IPS-18c (cell line): ENCODE data around the gene SORBS1.

Experiments
- H3K4me3 ChIP-seq: 2 replicates; pipeline ENCODE4 v1.7.0; 2013; ENCODE audit warnings: low read depth, mild to moderate bottlenecking, low read length, moderate library complexity; ENCODE audit not compliant: insufficient read depth
- H3K9me3 ChIP-seq: one replicate; pipeline ENCODE4 v1.6.1; 2013; ENCODE audit warnings: mild to moderate bottlenecking, low read length, moderate library complexity; ENCODE audit not compliant: control insufficient read depth, insufficient read depth

The SORBS1 gene

DNA sequence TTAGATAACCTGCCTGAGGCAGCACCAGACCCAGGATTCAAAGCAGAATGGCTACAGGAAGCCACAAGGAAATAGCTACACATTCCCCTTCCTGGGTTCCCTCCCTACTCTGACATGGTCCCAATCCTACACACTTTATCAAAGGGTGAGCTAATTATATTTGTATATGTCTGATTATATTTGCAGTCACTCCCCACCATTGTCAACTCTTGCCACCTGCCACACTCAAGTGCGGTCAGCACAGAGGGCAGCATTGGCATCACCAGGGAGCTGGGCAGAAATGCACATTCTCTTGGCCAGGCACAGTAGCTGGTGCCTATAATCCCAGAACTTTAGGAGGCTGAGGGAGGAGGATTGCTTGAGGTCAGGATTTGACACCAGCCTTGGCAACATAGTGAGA is 156.3 kb downstream of the SORBS1 start:
- Histone ChIP-seq H3K4me3 (no peak overlapping the region), H3K9me3 (no peaks in the 10 kb centered on the region)

DNA sequence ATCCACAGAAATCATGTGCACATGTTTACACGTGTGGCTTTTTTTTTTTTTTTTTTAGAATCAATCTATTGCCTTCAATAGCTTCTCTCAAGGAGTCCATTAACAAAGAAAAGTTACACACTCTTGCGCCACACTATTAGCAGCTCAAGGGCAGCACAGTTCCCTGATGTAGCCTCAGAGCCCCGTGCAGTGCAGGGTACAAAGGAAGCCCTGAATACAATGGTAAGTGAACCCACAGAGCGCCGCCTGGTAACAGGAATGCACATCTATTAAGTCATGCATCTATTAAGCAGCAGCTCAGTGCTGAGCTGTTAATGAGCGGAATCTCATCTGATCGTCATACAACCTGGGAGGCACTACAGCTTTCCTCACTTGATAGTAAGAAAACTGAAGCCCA is 156.7 kb downstream of the SORBS1 start:
- Histone ChIP-seq H3K9me3 (no peaks in the 10 kb centered on the region), H3K4me3 (no peak overlapping the region)

DNA sequence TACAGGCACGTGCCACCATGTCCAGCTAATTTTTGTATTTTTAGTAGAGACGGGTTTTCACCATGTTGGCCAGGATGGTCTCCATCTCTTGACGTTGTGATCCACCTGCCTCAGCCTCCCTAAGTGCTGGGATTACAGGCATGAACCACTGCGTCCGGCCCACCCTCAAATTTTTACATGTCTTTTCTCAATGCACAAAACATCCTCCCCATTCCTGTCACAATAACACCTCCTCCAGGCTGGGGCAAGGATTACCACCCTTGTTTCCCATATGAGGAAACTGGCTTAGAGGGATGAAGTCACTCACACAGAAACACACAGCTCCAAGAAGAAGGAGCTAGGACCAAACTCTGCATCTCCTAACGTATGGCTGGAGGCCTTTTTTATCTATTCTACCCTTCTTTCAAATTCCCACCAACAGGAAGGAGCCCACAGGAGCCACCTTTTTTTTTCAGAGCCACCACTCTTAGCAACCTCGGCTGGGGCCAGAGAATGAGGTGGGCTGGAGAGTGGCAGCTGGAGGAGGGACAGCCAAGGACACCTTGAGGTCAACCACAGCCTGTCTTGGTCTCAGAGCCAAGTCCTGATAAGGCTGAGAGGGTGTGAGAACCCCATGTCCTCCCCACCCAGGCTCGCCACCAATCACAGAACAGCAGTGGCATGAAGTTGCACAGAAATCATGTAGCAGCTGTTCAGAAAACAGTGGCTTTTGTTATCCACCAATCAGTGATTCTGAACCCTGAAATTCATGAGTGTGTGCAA is 157.3 kb downstream of the SORBS1 start:
- H3K4me3 ChIP-seq, result no peak overlapping the region
- H3K9me3 ChIP-seq, result peaks cover 1% of the 10 kb centered on the region

DNA sequence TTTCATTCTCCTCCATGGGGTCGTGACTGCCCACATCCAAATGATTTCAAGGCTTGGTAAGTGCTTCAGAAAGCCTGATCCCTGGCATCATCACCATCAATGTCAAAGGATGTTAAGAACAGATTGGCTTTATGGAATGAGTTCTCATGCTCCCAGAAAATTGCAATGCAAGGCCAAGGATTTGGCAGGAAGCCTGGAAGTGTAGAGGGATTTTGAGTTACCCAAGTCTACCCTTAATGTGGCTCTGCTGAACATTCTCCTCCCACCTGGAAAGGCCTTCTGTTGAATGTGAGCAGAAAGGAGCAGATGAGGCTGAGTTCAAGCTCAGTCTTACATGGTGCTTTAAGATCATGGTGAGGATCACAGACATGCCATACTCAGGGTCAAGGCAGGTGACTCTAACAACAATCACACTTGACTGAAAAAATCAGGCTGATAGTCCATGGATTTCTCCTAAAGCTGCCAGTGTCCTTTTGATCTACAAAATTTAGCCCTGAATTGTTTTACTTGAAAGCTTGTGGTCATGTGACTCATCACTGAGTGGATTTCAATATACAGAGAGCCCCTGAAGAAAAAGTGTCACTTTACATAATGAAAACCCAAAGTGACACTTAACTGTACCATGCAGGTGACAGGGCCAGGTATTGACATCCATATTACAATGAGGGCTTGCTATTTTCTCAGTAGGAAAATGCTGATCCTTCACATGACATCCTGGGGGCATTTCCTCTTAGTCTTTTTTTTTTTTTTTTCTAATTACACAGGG is 159.3 kb downstream of the SORBS1 start:
- H3K4me3 ChIP-seq, result no peak overlapping the region
- peaks cover 2% of the 10 kb centered on the region for H3K9me3 ChIP-seq

DNA sequence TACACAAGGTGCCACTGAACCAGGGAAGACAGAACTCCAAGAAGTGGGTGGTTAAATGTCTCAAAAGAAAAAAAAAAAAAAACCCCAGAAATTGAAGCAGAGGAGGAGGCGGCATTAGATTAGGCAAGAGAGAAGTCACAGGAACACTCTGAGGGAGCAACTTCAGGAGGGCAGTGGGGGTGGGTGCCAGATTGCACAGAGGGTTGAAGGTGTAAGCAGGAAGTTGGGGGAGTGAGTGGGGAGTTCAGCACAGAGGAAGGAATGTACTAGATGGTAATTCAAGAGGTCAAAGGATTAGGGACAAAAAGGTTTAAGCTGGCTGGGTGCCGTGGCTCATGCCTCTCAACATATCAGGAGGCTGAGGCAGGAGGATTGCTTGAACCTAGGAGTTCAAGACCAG is 160.4 kb downstream of the SORBS1 start:
- Histone ChIP-seq H3K4me3 (no peak overlapping the region), H3K9me3 (peaks cover 2% of the 10 kb centered on the region)

GRCh38 chr10:95399183-95399582 is 162.0 kb downstream of the SORBS1 start:
- peaks cover 2% of the 10 kb centered on the region for H3K9me3 ChIP-seq
- no peak overlapping the region for H3K4me3 ChIP-seq

DNA sequence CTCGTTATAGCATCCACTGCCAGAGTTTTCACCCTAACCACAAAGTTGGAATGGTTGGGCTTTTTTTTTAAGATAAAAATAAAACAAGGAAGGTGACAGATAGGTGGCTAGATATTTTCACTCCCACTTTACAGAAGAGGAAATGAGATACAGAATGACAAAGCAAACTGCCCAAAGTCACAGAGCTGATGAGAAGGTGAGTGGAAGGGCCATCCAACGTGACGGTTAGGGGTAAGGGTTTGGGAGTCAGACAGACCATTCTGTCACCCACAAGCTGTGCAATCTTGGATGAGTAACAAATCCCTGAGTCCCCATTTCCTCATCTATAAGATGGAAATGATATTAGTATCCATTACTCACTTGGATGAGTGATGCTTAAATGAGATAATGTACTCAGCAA is 163.4 kb downstream of the SORBS1 start:
- Histone ChIP-seq H3K9me3 (peaks cover 2% of the 10 kb centered on the region), H3K4me3 (no peak overlapping the region)

DNA sequence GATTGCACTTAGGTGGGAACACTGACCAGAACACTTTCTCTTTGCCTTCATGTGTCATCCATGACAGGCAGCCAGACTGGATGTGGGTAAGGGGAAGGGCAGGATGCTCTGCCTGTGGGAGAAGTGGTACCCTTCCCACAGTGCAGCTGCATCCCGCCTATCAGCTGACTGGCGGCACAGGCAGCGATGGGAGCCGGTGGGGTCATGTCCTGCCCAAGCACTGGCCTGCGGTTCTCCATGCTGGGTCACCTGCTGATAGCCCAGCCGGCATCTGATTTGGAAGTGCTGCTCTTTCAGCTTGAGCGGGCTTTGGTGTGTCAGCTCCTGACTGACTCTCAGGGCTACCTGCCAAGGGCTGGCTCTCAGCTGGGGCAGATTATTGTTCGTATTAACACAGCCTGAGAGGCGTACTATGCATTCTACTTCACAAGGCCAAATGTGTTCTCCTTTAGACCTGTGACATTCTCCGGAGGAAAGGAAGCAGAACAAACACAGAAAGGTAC is 165.2 kb downstream of the SORBS1 start:
- peaks cover 2% of the 10 kb centered on the region for H3K9me3 ChIP-seq
- H3K4me3 ChIP-seq, result no peak overlapping the region

GRCh38 chr10:95394161-95394880 is 166.8 kb downstream of the SORBS1 start:
- Histone ChIP-seq H3K4me3 (no peak overlapping the region), H3K9me3 (peaks cover 2% of the 10 kb centered on the region)

GRCh38 chr10:95392681-95393164 is 168.4 kb downstream of the SORBS1 start:
- no peaks in the 10 kb centered on the region for H3K9me3 ChIP-seq
- no peak overlapping the region for H3K4me3 ChIP-seq

- Histone ChIP-seq H3K4me3 (no peak overlapping the region), H3K9me3 (no peaks in the 10 kb centered on the region)
Observed at GRCh38 chr10:95392217-95392584, 169.0 kb downstream of the SORBS1 start.

GRCh38 chr10:95391581-95392216 is 169.5 kb downstream of the SORBS1 start:
- no peaks in the 10 kb centered on the region for H3K9me3 ChIP-seq
- no peak overlapping the region for H3K4me3 ChIP-seq

DNA sequence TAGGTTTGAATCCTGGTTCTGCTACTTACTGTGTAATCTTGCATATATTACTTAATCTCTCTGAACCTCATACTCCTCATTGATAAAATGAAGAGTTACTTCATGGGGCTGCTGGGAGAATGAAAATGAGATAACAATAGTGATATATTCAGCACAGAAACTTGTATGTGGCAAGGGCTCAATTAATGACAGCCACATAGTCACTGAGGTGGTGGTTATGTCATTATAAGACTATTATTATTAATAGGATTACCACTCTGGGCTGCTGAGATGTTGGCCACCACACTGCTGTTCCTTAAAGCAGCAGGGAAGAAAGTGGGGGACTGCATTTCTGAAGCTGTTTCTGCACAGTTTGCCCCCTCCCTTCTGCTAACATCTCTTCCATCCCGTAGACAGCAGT is 170.0 kb downstream of the SORBS1 start:
- H3K9me3 ChIP-seq, result no peaks in the 10 kb centered on the region
- H3K4me3 ChIP-seq, result no peak overlapping the region

- Histone ChIP-seq H3K9me3 (no peaks in the 10 kb centered on the region), H3K4me3 (no peak overlapping the region)
Observed at GRCh38 chr10:95389982-95390381, 171.2 kb downstream of the SORBS1 start.

DNA sequence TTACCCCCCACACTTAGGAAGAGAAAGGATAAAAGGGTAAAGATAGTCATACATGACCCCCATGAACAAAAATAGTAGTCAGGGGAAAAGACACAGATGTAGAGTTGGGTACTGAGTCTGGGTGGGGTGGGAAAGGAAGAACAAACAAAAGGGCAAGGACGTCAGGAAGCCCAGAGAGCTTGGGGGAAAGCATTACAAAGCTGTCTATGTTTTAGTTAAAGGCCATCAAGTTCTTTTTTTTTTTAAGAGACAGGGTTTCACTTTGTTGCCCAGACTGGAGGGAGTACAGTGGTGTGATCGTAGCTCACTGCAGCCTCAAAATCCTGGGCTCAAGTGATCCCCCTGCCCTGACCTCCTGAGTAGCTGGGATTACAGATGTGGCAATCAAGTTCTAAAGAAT is 172.0 kb downstream of the SORBS1 start:
- Histone ChIP-seq H3K4me3 (no peak overlapping the region), H3K9me3 (no peaks in the 10 kb centered on the region)

DNA sequence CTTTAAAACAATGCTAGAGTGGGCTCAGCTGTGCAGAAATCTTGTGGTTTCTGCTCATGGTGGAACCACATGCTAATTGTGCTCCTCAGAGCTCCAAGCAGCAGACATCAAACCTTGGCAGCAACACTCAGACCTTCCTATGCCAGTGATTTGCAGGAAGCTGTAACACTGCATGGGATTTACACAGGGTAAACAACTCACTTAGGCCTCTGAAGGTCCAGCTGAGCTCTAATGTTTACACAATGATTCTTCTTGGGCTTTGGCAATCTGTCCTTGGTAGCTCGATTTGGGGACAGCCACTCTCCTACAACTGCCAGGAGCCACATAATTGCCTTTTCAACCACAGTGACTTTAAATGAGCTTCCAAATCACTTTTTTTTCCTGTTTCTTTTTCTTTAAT is 172.6 kb downstream of the SORBS1 start:
- Histone ChIP-seq H3K4me3 (no peak overlapping the region), H3K9me3 (no peaks in the 10 kb centered on the region)

DNA sequence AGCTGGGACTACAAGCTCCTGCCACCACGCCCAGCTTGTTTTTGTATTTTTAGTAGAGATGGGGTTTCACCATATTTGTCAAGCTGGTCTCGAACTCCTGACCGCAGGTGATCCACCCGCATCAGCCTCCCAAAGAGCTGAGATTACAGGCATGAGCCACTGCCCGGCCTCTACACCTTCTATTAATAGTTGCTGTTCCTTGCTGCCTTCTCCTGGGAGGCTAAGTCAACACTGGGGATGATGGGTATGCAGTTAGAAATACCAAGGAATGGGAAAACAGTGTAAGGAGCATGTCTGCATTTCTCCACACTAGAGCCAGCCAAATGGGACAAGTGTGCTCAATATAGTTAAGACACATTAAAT is 173.1 kb downstream of the SORBS1 start:
- H3K4me3 ChIP-seq, result no peak overlapping the region
- no peaks in the 10 kb centered on the region for H3K9me3 ChIP-seq
